SIG-M5 treated with dmso at 0.1 percent for 504 hours (cell line): ENCODE data around the gene DR1.

Experiments used
- DNase-seq: peaks from one replicate; lab custom pipeline; 2025; ENCODE audit not compliant: unreplicated experiment; lab: John Stamatoyannopoulos, UW

DR1 gene

GRCh38 chr1:93345633-93346420, at the start of gene DR1:
DR1 (plus strand) TSS chr1:93345907; CDS start chr1:93346646, 739 bp downstream.
- peak; percentile 83 for DNase-seq

GRCh38 chr1:93296555-93297154, 49.1 kb upstream of the DR1 start:
- DNase-seq, result no peak

- no peak for DNase-seq
These were observed 44.6 kb upstream of the DR1 start for GRCh38 chr1:93301131-93301530.

- no peak for DNase-seq
These were observed 43.6 kb upstream of the DR1 start for GRCh38 chr1:93302078-93302477.

- peak; percentile 70 for DNase-seq
These were observed 41.0 kb upstream of the DR1 start for GRCh38 chr1:93304716-93305138.

GRCh38 chr1:93306920-93307319, 38.8 kb upstream of the DR1 start:
- no peak for DNase-seq

GRCh38 chr1:93313026-93313425, 32.7 kb upstream of the DR1 start:
- no peak for DNase-seq

GRCh38 chr1:93317207-93317606, 28.5 kb upstream of the DR1 start:
- peak; percentile 50 for DNase-seq

GRCh38 chr1:93317943-93318342, 27.8 kb upstream of the DR1 start:
- DNase-seq, result no peak

- no peak for DNase-seq
These were observed 24.0 kb upstream of the DR1 start for GRCh38 chr1:93321720-93322119.

GRCh38 chr1:93322349-93322748, 23.4 kb upstream of the DR1 start:
- DNase-seq, result no peak

GRCh38 chr1:93323185-93323820, 22.4 kb upstream of the DR1 start:
- DNase-seq, result no peak

- no peak for DNase-seq
These were observed 20.9 kb upstream of the DR1 start for GRCh38 chr1:93324486-93325464.

- no peak for DNase-seq
These were observed 16.6 kb upstream of the DR1 start for GRCh38 chr1:93328809-93329760.

GRCh38 chr1:93330196-93330595, 15.5 kb upstream of the DR1 start:
- no peak for DNase-seq

- DNase-seq, result no peak
These were observed 15.1 kb upstream of the DR1 start for GRCh38 chr1:93330617-93331016.

- DNase-seq, result no peak
These were observed 14.3 kb upstream of the DR1 start for GRCh38 chr1:93331412-93331811.

- DNase-seq, result no peak
These were observed 13.3 kb upstream of the DR1 start for GRCh38 chr1:93332368-93332767.

GRCh38 chr1:93338387-93339146, 7.1 kb upstream of the DR1 start:
- DNase-seq, result no peak
